ENCODE data around the gene TLK1.
"Not testable (repeated sequence)": the region's sequence is repeated elsewhere in the genome, so short reads cannot be mapped to it uniquely, and the experiment has no call there.

TLK1 gene

DNA sequence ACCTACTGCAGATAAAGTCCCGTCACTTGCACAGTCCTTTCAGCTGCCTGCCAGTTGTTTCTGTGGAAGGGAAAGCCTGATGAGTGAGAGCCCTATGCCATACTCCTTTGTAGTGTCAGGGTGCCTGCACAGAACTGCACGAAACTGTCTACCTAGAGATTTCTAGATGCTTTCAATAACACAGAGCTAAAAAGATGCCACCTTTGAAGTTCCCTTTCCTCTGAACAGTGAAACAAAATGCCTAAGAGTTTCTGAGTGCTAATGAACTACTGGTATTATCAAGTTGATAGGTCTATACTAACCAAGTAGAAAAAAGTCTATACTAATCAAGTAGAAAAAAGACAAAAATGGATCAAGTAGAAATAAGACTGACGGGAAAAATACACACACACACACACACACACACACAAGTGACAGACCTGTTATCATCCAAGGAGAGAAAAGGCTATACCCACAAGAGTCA lies 79.0 kb downstream of the TLK1 start:
- H3K36me3 ChIP-seq = no peaks in the 10 kb centered on the region
- DNase-seq = no peak
- TF ChIP-seq, protein P1, sequence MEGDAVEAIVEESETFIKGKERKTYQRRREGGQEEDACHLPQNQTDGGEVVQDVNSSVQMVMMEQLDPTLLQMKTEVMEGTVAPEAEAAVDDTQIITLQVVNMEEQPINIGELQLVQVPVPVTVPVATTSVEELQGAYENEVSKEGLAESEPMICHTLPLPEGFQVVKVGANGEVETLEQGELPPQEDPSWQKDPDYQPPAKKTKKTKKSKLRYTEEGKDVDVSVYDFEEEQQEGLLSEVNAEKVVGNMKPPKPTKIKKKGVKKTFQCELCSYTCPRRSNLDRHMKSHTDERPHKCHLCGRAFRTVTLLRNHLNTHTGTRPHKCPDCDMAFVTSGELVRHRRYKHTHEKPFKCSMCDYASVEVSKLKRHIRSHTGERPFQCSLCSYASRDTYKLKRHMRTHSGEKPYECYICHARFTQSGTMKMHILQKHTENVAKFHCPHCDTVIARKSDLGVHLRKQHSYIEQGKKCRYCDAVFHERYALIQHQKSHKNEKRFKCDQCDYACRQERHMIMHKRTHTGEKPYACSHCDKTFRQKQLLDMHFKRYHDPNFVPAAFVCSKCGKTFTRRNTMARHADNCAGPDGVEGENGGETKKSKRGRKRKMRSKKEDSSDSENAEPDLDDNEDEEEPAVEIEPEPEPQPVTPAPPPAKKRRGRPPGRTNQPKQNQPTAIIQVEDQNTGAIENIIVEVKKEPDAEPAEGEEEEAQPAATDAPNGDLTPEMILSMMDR (IDR thresholded peaks at IDR 0.05; ENCODE audit: low read depth, low read length) = no peak

DNA sequence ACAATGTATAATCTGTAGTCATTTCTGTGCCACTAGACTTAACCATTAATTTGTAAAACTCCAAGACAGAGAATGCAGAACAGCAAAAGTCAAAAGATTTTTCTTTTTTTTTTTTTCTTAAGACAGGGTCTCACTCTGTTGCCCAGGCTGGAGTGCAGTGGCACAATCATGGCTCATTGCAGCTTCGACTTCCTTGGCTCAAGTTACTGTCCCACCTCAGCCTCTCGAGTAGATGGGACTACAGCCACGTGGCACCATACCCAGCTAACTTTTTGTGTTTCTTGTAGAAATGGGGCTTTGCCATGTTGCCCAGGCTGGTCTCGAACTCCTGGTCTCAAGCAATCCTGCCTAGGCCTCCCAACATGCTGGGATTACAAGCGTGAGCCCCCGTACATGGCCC lies 80.1 kb downstream of the TLK1 start:
- Histone ChIP-seq H3K36me3 (no peaks in the 10 kb centered on the region), H3K27me3 (no peaks in the 10 kb centered on the region), H3K4me3 (ENCODE audit: low read depth, low read length) (no peak overlapping the region), H3K4me1 (peaks cover 3% of the 10 kb centered on the region), H3K9me3 (no peaks in the 10 kb centered on the region)
- no peak for DNase-seq
- TF ChIP-seq, protein P1 (IDR thresholded peaks at IDR 0.05; ENCODE audit: low read depth, low read length) = no peak

More for the DNA sequence above, 79.0 kb downstream of the TLK1 start:
- no peak overlapping the region for H3K4me3 ChIP-seq (ENCODE audit: low read depth, low read length)
- peaks cover 3% of the 10 kb centered on the region for H3K4me1 ChIP-seq
- no peaks in the 10 kb centered on the region for H3K27me3 ChIP-seq
- no peaks in the 10 kb centered on the region for H3K9me3 ChIP-seq

DNA sequence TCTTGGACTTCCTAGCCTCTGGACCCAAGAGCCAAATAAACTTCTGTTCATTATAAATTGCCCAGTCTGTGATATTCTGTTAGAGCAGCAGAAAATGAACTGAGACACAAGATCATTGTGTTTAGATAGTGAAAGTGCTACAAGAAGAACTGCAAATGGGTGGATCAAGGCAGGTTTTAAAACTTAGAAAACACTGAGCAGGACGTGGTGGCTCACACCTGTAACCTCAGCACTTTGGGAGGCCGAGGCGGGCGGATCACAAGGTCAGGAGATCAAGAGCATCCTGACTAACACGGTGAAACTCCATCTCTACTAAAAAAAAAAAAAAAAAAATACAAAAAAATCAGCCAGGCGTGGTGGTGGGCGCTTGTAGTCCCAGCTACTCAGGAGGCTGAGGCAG lies 84.3 kb downstream of the TLK1 start:
- not testable (repeated sequence) for H3K27me3 ChIP-seq; H3K4me1 ChIP-seq; H3K4me3 ChIP-seq (ENCODE audit: low read depth, low read length); DNase-seq; H3K9me3 ChIP-seq; H3K36me3 ChIP-seq

DNA sequence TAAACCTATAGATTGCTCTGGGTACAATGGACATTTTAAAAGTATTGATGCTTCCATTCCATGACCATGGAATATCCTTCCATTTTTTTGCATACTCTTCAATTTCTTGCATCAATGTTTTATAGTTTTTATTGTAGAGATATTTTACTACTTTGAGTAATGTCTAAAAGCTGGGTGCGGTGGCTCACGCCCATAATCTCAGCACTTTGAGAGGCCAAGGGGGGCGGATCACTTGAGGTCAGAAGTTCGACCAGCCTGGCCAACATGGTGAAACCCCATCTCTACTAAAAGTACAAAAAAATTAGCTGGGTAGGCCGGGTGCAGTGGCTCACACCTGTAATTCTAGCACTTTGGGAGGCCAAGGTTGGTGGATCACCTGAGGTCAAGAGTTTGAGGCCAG lies 88.5 kb downstream of the TLK1 start:
- no peaks in the 10 kb centered on the region for H3K9me3 ChIP-seq
- no peaks in the 10 kb centered on the region for H3K36me3 ChIP-seq
- TF ChIP-seq, protein P1 (IDR thresholded peaks at IDR 0.05; ENCODE audit: low read depth, low read length) = no peak
- no peak overlapping the region for H3K4me3 ChIP-seq (ENCODE audit: low read depth, low read length)
- no peaks in the 10 kb centered on the region for H3K27me3 ChIP-seq
- no peak for DNase-seq
- H3K4me1 ChIP-seq = no peaks in the 10 kb centered on the region

DNA sequence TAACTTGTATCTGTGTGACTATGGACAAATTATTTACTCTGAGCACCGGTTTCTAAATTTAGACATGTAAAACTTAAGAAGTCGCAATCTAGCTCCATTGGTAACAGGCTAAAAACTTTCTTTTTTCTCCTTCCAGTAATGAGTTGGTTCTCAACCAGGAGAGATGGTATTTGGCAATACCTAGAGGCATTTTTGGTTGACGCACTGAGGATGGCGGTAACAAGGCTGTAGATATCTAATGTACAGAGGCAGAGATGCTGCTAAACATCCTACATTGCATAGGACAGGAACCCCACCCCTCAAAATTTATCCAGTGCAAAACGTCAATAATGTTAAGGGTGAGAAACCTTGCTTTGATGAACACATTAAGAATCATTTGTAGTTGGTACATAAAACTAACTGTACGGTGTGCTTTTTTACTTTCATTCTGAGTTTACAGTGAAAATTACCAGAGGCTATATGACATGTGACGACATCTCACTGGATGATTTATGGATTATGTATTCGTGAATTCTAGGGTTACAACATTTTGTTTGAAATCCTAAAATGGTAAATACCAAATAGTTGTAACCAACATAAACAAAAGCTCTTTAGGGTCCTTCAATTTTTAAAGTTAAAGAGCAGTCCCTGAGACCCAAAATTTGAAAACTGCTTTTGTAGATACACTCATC lies 91.3 kb downstream of the TLK1 start:
- TF ChIP-seq, protein P1 (IDR thresholded peaks at IDR 0.05; ENCODE audit: low read depth, low read length) = no peak
- DNase-seq = no peak
- H3K9me3 ChIP-seq = no peaks in the 10 kb centered on the region
- H3K4me3 ChIP-seq (ENCODE audit: low read depth, low read length) = no peak overlapping the region
- H3K27me3 ChIP-seq = no peaks in the 10 kb centered on the region
- no peaks in the 10 kb centered on the region for H3K4me1 ChIP-seq
- no peaks in the 10 kb centered on the region for H3K36me3 ChIP-seq

DNA sequence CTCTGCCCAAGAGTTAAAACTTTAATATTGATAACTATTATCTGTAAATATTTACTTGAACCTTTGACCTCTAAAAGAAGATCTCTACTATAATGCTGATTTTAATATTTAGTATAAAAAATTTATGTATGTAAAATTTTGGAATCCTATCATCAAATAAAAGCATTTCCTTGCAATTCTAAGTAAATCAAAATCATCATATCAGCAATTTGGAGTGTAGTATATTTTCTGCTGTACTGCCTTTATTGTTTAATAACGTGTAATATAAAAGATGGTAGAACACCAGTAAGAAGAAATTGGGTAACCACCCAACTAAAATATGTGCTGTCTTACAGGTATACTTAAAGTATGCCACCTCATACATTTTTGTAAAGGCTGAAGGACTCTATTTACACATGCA lies 94.6 kb downstream of the TLK1 start:
- Histone ChIP-seq H3K9me3 (no peaks in the 10 kb centered on the region), H3K27me3 (no peaks in the 10 kb centered on the region), H3K4me1 (no peaks in the 10 kb centered on the region), H3K36me3 (no peaks in the 10 kb centered on the region), H3K4me3 (ENCODE audit: low read depth, low read length) (no peak overlapping the region)
- no peak for DNase-seq
- TF ChIP-seq, protein P1 (IDR thresholded peaks at IDR 0.05; ENCODE audit: low read depth, low read length) = no peak

Data from BE2C (cell line).